Osteoblast (primary cell): ENCODE results near the gene AMPH. TPM values are rescaled to one million over a fixed set of nuclear protein-coding genes. Genes with fewer than 3 reads are reported as not detected.
A peak's percentile ranks its signal among the peaks of the same experiment; 100 is the strongest.
"Not testable (repeated sequence)": the region's sequence is repeated elsewhere in the genome, so short reads cannot be mapped to it uniquely, and the experiment has no call there.

ENCODE experiments used
- DNase-seq: peaks from one replicate; pipeline ENCODE4 v3.0.0; 2011; ENCODE audit warnings: low spot score, mixed read lengths; ENCODE audit not compliant: insufficient read length; ENCODE audit errors: missing footprints
- H2AFZ ChIP-seq: 2 replicates; pipeline ENCODE4 v1.6.0; 2011; ENCODE audit warnings: mild to moderate bottlenecking, low read length
- H3K27ac ChIP-seq: 2 replicates; pipeline ENCODE4 v1.5.1; 2011; ENCODE audit warnings: mild to moderate bottlenecking, low read depth, low read length, moderate library complexity
- H3K27me3 ChIP-seq: 2 replicates; pipeline ENCODE4 v1.6.0; 2012; ENCODE audit warnings: mild to moderate bottlenecking, control low read depth, inconsistent platforms, low read length, moderate library complexity; ENCODE audit not compliant: insufficient read depth
- H3K36me3 ChIP-seq: 2 replicates; pipeline ENCODE4 v1.5.1; 2011; ENCODE audit warnings: mild to moderate bottlenecking, low read length, control low read depth, moderate library complexity; ENCODE audit not compliant: insufficient read depth
- H3K4me1 ChIP-seq: 2 replicates; pipeline ENCODE4 v1.5.1; 2011; ENCODE audit warnings: mild to moderate bottlenecking, low read length, control low read depth, moderate library complexity; ENCODE audit not compliant: insufficient read depth
- H3K4me2 ChIP-seq: 2 replicates; pipeline ENCODE4 v1.6.0; 2011; ENCODE audit warnings: mild to moderate bottlenecking, low read length; ENCODE audit not compliant: insufficient read depth
- H3K4me3 ChIP-seq: fragments of 200-600 bp; sonication (generic); 3 replicates; pipeline ENCODE4 v1.5.1; 2012; ENCODE audit warnings: mild to moderate bottlenecking, low read length, inconsistent platforms; ENCODE audit not compliant: insufficient read depth
- H3K79me2 ChIP-seq: 2 replicates; pipeline ENCODE4 v1.6.0; 2012; ENCODE audit warnings: mild to moderate bottlenecking, low read length, control low read depth, inconsistent platforms; ENCODE audit not compliant: insufficient read depth
- H3K9me3 ChIP-seq: 2 replicates; pipeline ENCODE4 v1.5.1; 2011; ENCODE audit warnings: low read depth, low read length, control low read depth
- H4K20me1 ChIP-seq: 2 replicates; pipeline ENCODE4 v1.6.0; 2012; ENCODE audit warnings: mild to moderate bottlenecking, low read length, control low read depth; ENCODE audit not compliant: insufficient read depth
- total RNA-seq: library from RNA; depleted of rRNA; stranded (reverse); fragments of >200 nt; gene quantifications from 2 replicates; pipeline ENCODE4 v1.2.3, GENCODE V29; 2012
- TF ChIP-seq, protein P1 (sequence below): IDR thresholded peaks from 2 replicates; pipeline ENCODE4 v1.5.1; 2011; ENCODE audit warnings: mild to moderate bottlenecking, low read depth, low read length, moderate library complexity; ENCODE audit errors: extremely low read depth

The AMPH gene
- total RNA-seq, 1 donor, result 1.1 TPM

DNA sequence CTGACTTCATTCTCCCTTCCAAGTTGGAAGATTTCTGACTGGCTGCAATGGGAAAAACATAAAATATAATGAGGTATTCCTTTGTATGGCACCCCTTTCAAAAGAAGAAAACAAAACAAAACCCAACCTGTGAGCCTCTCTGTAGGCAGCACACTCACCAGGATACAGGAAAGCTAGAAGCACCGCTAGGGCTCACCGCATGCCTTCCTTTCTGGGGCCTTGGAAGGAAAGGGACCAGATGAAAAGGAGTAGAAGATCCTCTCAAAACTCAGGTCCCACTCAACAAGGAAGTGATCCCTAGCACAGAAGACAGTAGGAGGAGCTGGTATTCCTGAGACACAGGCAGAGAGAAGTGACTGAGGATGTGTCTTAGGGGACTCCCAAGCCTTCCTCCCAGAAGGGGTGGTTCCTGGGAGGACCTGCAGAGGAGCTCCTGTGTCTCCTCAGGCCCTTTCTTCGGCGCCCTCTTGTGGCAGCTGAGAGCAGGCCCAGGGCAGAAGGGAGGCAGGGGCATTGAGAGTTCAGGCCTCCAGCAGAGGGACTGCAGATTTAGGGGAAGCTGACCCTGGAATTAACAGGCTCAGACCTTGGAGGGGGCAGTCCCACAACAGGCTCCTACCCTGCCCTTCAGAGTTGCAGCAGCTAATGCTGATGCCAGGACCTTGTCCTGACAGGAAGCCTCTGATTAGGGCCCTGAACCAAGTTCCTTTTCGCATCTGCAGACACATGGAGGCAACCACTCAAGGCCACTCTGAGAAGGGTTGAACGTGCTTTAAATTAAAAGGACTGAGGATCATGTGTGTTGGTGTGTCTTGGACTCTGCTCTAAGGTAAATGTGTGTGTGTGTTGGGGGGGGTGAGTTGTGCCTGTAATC is 285.6 kb downstream of the AMPH start:
- H4K20me1 ChIP-seq, H3K4me3 ChIP-seq: not testable (repeated sequence)

DNA sequence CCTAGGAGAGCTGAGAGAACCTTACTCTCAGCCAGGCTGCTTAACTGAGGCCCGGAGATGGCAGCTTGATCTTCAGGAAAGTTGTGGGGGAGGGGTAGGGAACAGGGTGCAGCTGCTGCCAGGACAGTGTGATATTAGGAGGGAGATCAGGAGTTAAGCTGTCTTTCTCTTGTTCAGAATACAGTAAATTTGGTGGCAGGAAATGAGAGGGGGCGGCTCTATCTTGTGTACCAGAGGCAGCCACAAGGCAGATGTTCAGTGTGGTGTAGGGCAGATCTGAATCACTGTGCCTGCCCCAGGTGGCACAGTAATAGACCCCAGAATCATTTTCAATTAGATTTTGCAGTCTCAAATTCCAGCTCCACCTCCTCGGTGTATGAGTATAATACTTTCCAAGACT is 286.4 kb downstream of the AMPH start:
- not testable (repeated sequence) for H4K20me1 ChIP-seq, H3K79me2 ChIP-seq, H3K9me3 ChIP-seq, H2AFZ ChIP-seq, H3K27ac ChIP-seq, H3K27me3 ChIP-seq, H3K4me2 ChIP-seq, H3K4me1 ChIP-seq, H3K4me3 ChIP-seq, H3K36me3 ChIP-seq, DNase-seq

More for the DNA sequence above, 285.6 kb downstream of the AMPH start:
- H3K79me2 ChIP-seq, H3K4me2 ChIP-seq, H2AFZ ChIP-seq, H3K27ac ChIP-seq, DNase-seq, H3K4me1 ChIP-seq, H3K27me3 ChIP-seq, H3K9me3 ChIP-seq, H3K36me3 ChIP-seq: not testable (repeated sequence)
- TF ChIP-seq, protein P1, sequence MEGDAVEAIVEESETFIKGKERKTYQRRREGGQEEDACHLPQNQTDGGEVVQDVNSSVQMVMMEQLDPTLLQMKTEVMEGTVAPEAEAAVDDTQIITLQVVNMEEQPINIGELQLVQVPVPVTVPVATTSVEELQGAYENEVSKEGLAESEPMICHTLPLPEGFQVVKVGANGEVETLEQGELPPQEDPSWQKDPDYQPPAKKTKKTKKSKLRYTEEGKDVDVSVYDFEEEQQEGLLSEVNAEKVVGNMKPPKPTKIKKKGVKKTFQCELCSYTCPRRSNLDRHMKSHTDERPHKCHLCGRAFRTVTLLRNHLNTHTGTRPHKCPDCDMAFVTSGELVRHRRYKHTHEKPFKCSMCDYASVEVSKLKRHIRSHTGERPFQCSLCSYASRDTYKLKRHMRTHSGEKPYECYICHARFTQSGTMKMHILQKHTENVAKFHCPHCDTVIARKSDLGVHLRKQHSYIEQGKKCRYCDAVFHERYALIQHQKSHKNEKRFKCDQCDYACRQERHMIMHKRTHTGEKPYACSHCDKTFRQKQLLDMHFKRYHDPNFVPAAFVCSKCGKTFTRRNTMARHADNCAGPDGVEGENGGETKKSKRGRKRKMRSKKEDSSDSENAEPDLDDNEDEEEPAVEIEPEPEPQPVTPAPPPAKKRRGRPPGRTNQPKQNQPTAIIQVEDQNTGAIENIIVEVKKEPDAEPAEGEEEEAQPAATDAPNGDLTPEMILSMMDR, result peak; percentile 74

DNA sequence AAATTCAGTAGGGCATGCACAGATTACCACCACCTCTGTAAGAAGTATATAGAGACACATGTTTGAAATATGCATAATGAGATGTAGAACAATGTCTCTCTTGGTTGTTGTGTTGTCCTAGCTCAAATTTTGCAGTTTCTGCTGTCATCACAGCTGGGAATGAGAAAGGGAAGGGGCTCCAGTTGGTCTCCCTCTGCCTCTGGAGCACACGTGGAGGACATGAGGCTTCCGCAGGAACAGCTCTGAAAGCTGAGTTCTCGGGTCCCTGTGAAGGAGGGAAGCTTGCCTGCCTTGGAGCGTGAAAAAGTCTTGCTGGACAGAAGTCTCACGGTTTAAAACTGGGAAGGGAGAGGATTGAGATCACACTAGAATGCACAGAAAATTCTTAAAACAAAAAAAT is 289.0 kb downstream of the AMPH start:
- not testable (repeated sequence) for H3K36me3 ChIP-seq, H4K20me1 ChIP-seq, H3K27ac ChIP-seq, H3K4me1 ChIP-seq, H3K9me3 ChIP-seq, H3K4me2 ChIP-seq, H3K27me3 ChIP-seq, DNase-seq, H3K4me3 ChIP-seq, H2AFZ ChIP-seq, H3K79me2 ChIP-seq

DNA sequence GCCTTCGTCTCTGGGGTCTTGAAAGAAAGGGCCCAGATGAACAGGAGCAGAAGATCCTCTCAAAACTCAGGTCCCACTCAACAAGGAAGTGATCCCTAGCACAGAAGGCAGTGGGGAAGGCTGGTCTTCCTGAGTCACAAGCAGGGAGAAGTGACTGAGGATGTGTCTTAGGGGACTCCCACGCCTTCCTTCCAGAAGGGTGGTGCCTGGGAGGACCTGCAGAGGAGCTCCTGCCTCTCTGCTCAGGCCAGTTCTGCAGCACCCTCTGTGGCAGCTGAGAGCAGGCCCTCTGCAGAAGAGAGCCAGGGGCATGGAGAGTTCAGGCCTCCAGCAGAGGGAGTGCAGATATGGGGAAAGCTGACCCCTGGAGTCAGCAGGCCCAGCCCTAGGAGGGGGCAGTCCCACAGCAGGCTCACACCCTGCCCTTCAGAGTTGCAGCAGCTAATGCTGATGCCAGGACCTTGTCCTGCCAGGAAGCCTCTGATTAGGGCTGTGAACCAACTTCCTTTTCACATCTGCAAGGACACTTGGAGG is 289.9 kb downstream of the AMPH start:
- TF ChIP-seq, protein P1, result peak; percentile 27
- DNase-seq, H3K27me3 ChIP-seq, H3K9me3 ChIP-seq, H3K79me2 ChIP-seq, H3K36me3 ChIP-seq, H3K27ac ChIP-seq, H4K20me1 ChIP-seq, H3K4me1 ChIP-seq, H3K4me2 ChIP-seq, H3K4me3 ChIP-seq: not testable (repeated sequence)
- peak overlapping the region; percentile 69 for H2AFZ ChIP-seq
